ENCODE measurements around the gene ZC3H7B.

The ZC3H7B gene

DNA sequence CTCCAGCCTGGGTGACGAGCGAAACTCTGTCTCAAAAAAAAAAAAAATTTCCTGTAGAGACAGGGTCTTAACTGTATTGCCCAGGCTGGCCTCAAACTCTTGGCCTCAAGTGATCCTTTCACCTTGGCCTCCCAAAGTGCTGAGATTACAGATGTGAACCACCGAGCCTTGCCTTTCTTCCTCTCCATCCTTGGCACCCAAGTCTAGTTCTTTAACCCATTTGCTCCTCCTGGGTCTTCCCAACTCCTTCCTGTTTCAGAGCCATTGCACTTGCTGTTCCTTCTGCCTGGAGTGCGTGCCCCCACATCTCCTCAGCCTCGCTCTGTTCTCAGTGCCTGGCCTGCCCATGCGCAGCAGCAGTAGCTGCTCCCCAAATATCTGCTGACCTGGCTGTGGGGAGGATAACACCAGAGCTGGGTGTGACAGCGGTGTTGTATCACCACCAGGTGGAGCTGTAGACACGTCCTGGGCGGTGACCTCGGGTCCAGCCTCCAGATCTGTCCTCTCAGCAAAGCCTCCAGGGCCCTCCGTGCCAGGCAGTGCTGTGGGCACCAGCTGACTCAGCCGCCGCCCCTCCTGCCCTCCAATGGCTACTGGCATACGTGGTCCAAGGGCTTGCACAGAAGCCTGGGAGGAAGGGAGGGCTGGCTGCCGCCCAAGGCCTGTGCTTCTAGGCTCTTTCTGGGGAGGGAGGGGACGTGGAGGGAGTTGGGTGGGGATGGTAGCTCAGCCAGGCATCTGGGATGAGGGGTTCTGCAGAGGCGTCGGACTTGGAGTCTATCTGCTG lies 102.4 kb downstream of the ZC3H7B start:
- Mint-ChIP-seq H3K36me3 (ENCODE audit: low read depth) (no peaks in the 10 kb centered on the region), H3K27ac (no peak overlapping the region), H3K27me3 (no peaks in the 10 kb centered on the region), H3K4me3 (no peak overlapping the region), H3K9me3 (no peaks in the 10 kb centered on the region), H3K4me1 (ENCODE audit: low read depth) (peaks cover 6% of the 10 kb centered on the region)
- intact Hi-C loops (cut with micrococcal nuclease) = loop anchor here (2.0 to 10.0 kb wide), 3 partner anchors 113 to 191 kb away; no protein-coding TSS in a partner anchor

GRCh38 chr22:41405588-41405987 lies 104.3 kb downstream of the ZC3H7B start:
- Mint-ChIP-seq H3K27ac (no peak overlapping the region), H3K4me1 (ENCODE audit: low read depth) (peaks cover 6% of the 10 kb centered on the region), H3K27me3 (no peaks in the 10 kb centered on the region), H3K36me3 (ENCODE audit: low read depth) (no peaks in the 10 kb centered on the region), H3K9me3 (no peaks in the 10 kb centered on the region), H3K4me3 (no peak overlapping the region)
- intact Hi-C loops (cut with micrococcal nuclease) = loop anchor here (2.0 to 10.0 kb wide), 3 partner anchors 111 to 189 kb away; no protein-coding TSS in a partner anchor

DNA sequence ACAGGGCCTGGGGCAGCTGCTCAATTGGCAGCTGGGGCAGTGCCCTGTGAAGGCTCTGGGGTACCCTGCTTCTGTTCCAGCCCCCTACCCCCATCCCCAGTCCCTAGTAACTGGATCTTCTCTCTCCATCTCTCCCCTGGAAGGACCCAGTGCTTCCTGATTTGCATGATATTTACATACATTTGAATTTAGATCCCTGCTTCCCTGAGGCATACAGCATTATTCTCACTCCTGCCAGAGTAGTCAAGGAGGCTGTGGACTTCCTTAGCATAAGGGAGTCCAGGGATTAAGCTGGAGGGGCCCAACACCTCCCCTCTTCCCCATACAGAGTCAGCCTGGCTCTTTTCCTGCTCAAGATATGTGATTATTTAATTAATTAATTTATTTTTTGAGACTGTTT lies 105.1 kb downstream of the ZC3H7B start:
- intact Hi-C loops (cut with micrococcal nuclease) = loop anchor here (10.0 kb wide), 1 partner anchor 188 kb away; no protein-coding TSS in a partner anchor
- Mint-ChIP-seq H3K4me3 (no peak overlapping the region), H3K27me3 (no peaks in the 10 kb centered on the region), H3K9me3 (no peaks in the 10 kb centered on the region), H3K27ac (no peak overlapping the region), H3K36me3 (ENCODE audit: low read depth) (no peaks in the 10 kb centered on the region), H3K4me1 (ENCODE audit: low read depth) (peaks cover 8% of the 10 kb centered on the region)

DNA sequence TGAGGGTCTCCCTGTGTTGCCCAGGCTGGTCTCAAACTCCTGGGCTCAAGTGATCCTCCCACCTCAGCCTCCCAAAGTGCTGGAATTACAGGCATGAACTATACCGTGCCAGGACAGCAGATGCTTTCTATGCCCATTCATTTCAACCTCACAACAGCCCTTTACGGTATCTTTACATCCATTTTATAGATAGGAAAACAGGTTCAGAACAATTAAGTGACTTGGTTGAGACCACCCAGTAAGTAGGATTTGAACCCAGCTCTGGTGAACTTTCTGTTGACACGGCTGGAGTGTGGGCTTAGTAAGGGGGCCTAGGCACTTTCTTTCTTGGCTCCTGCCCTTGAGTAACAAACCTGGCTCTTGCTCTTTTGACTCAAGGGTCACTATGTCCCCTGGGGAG lies 106.1 kb downstream of the ZC3H7B start:
- Mint-ChIP-seq H3K4me3 (no peak overlapping the region), H3K36me3 (ENCODE audit: low read depth) (no peaks in the 10 kb centered on the region), H3K27ac (no peak overlapping the region), H3K27me3 (no peaks in the 10 kb centered on the region), H3K4me1 (ENCODE audit: low read depth) (peaks cover 15% of the 10 kb centered on the region), H3K9me3 (no peaks in the 10 kb centered on the region)
- intact Hi-C loops (cut with micrococcal nuclease) = loop anchor here (10.0 kb wide), 1 partner anchor 187 kb away; no protein-coding TSS in a partner anchor

DNA sequence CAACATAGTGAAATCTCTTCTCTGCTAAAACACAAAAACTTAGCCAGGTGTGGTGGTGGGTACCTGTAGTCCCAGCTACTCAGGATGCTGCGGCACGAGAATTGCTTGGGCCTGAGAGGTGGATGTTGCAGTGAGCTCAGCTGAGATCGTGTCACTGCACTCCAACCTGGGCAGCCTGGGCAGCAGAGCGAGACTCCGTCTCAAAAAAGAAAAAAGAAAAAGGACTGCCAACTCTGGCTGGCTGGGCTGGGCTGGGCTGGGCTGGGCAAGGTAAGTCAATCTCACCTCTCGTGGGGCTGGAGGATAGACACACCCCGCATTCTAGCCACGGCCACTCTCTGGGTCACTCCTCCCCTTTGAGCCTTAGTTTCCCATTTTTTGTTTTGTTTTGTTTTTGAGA lies 107.3 kb downstream of the ZC3H7B start:
- Mint-ChIP-seq H3K4me1 (ENCODE audit: low read depth) (peaks cover 16% of the 10 kb centered on the region), H3K27me3 (no peaks in the 10 kb centered on the region), H3K9me3 (no peaks in the 10 kb centered on the region), H3K4me3 (no peak overlapping the region), H3K27ac (no peak overlapping the region), H3K36me3 (ENCODE audit: low read depth) (peaks cover 7% of the 10 kb centered on the region)
- intact Hi-C loops (cut with micrococcal nuclease) = loop anchor here (10.0 kb wide), 1 partner anchor 186 kb away; no protein-coding TSS in a partner anchor

All from dendritic cell treated with granulocyte-macrophage colony-stimulating factor and Interleukin-4, amounts not matched to agents 40 ng/mL and 50 ng/mL, for 4 days (primary cell).